ENCODE results near the gene VPS29. TPM values are rescaled to one million over a fixed set of nuclear protein-coding genes. Genes with fewer than 3 reads are reported as not detected.

VPS29 gene
- total RNA-seq, 1 experiment from 2014 or later = 95.7 TPM

GRCh38 chr12:110468214-110469048 is 33.5 kb downstream of the VPS29 start, which contains the start of the genes FAM216A and GPN3:
TSS of gene FAM216A (plus strand) at chr12:110468845. CDS start at chr12:110468876, 31 bp downstream.
TSS of gene GPN3 (minus strand) at chr12:110468257. CDS start at chr12:110468203, 54 bp downstream.
- Histone ChIP-seq H3K79me2 (ENCODE audit: insufficient read depth, low read length) (peaks cover 21% of the 10 kb centered on the region), H3K36me3 (ENCODE audit: control insufficient read depth in 1 of 2, insufficient read depth in 2 of 2, low read length in 2 of 2) (peaks cover 5 to 14% of the 10 kb centered on the region in 2 experiments; a peak in 2 of 4 replicates), H2AFZ (ENCODE audit: low read depth, low read length, poor library complexity, severe bottlenecking) (no peak within 1 kb of the TSS), H3K4me3 (replicated peaks in 1 of 2; ENCODE audit: low read depth in 1 of 2, low read length in 2 of 2) (peak within 1 kb of the TSS; percentile 85 to 86), H3K4me2 (ENCODE audit: low read length) (peak within 1 kb of the TSS; percentile 83), H3K9me2 (ENCODE audit: insufficient read depth) (no peaks in the 10 kb centered on the region), H3K27me3 (ENCODE audit: insufficient read depth, low read length) (no peaks in the 10 kb centered on the region), H4K20me1 (ENCODE audit: insufficient read depth) (no peaks in the 10 kb centered on the region), H3K9ac (ENCODE audit: low read length) (peak within 1 kb of the TSS; percentile 80), H3K27ac (ENCODE audit: low read depth, low read length) (peak within 1 kb of the TSS; percentile 93), H3K4me1 (ENCODE audit: control insufficient read depth in 1 of 2, insufficient read depth in 2 of 2, low read length in 2 of 2) (peaks cover 12 to 25% of the 10 kb centered on the region in 2 experiments), H3K9me3 (ENCODE audit: control insufficient read depth in 1 of 2, insufficient read depth in 1 of 2, low read depth in 1 of 2, low read length in 2 of 2) (no peaks in the 10 kb centered on the region)
- ChIA-PET POLR2A (interaction anchor here (0.6 to 2.1 kb wide), 11 partner anchors 13 to 386 kb away, joined by 3 to 15 read pairs (median 5); partner anchors contain the start of genes ARPC3, RAD9B and VPS29), RAD21 (ENCODE audit: low non-redundant PET in 1 of 2, low total read pairs in 2 of 2, uncharacterized antibody in 2 of 2, unreplicated experiment in 2 of 2) (interaction anchor here (0.5 to 1.3 kb wide), 4 partner anchors 18 to 420 kb away, joined by 3 to 5 read pairs (median 4); partner anchors contain the start of genes ARPC3 (in 1 of the 2), RAD9B (in 1 of the 2) and VPS29 (in 1 of the 2)), CTCF (interaction anchor here (0.6 to 3.1 kb wide), 16 partner anchors 10 to 623 kb away, joined by 3 to 57 read pairs (median 3); partner anchors contain the start of genes ARPC3, RAD9B and VPS29)
- ATAC-seq (peak; percentile 84), DNase-seq (ENCODE audit: low read depth, low spot score) (peak; percentile 98)
- BruUV-seq (replicated peaks) = TSS peak; percentile 75
- intact Hi-C loops (cut with micrococcal nuclease) = loop anchor here (1.0 kb wide), 4 partner anchors 18 to 420 kb away; partner anchors contain the start of gene ARPC3
- TF ChIP-seq YY1 (IDR thresholded peaks at IDR 0.05; ENCODE audit: extremely low read depth, insufficient replicate concordance, low read depth, low read length) (peak; percentile 59), FOSL1 (IDR thresholded peaks at IDR 0.05; ENCODE audit: low read depth) (no peak), ATF3 (IDR thresholded peaks at IDR 0.05) (no peak), CEBPB (IDR thresholded peaks at IDR 0.05; ENCODE audit: low read depth) (no peak; the same call in 1 of the 2 replicates), SP1 (IDR thresholded peaks at IDR 0.05; ENCODE audit: low read depth) (peak; percentile 96), RAD21 (IDR thresholded peaks at IDR 0.05; ENCODE audit: low read depth) (no peak), CBX3 (IDR thresholded peaks at IDR 0.05; ENCODE audit: low read depth) (peak; percentile 64; the same call in 1 of the 2 replicates), CTCF (IDR thresholded peaks at IDR 0.05 in 2 of 3, conservative IDR thresholded peaks at IDR 0.05 in 1 of 3; ENCODE audit: borderline replicate concordance in 1 of 3, insufficient read depth in 1 of 3, low read depth in 2 of 3, low read length in 2 of 3) (no peak), POLR2AphosphoS5 (IDR thresholded peaks at IDR 0.05; ENCODE audit: low read depth, low read length) (peak; percentile 77), EGR1 (IDR thresholded peaks at IDR 0.05; ENCODE audit: low read depth) (0 out of 2 replicates have a peak, but pooled peaks have one; percentile 62), REST (IDR thresholded peaks at IDR 0.05; ENCODE audit: low read depth) (no peak), SIN3A (IDR thresholded peaks at IDR 0.05; ENCODE audit: low read depth) (peak; percentile 88), TCF7L2 (IDR thresholded peaks at IDR 0.05; ENCODE audit: borderline replicate concordance, extremely low read depth, insufficient read depth, insufficient read length) (peak; percentile 47), ZNF274 (IDR thresholded peaks at IDR 0.05; ENCODE audit: low read depth, low read length) (no peak), ELF1 (IDR thresholded peaks at IDR 0.05; ENCODE audit: borderline replicate concordance, low read depth) (no peak; the same call in 1 of the 2 replicates), EZH2 (IDR thresholded peaks at IDR 0.05) (no peak)

All from HCT116 (cell line).